Measurements from ENCODE around the gene MAD1L1. TPM values are rescaled to one million over a fixed set of nuclear protein-coding genes. Genes with fewer than 3 reads are reported as not detected.

The MAD1L1 gene
- total RNA-seq, 1 donor from 2014 or later, result 48.4 TPM

DNA sequence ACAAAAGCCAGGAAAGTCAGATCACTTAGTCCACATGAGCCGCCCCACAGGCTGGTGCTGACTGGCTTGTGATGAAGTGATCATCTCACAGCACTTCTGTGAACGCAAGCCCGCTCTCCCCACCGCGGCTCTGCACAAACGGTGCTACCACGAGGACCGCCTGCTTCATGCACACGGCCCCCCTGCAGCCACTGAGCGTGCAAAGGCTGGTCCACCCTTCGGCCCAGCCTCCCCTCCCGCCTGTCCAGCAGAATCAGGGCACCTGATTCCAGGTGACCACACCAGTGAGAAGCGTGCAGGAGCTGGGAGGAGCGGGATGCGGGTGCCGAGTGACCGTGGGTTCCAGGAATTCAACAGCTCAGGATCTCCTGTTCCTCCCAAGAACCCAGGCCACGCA lies 32.2 kb downstream of the MAD1L1 start:
- Histone ChIP-seq H3K36me3 (peaks cover 12% of the 10 kb centered on the region), H3K27ac (no peak overlapping the region), H3K4me3 (no peak overlapping the region), H3K27me3 (no peaks in the 10 kb centered on the region), H3K4me1 (peaks cover 4% of the 10 kb centered on the region), H3K9me3 (no peaks in the 10 kb centered on the region)
- TF ChIP-seq, protein P1, sequence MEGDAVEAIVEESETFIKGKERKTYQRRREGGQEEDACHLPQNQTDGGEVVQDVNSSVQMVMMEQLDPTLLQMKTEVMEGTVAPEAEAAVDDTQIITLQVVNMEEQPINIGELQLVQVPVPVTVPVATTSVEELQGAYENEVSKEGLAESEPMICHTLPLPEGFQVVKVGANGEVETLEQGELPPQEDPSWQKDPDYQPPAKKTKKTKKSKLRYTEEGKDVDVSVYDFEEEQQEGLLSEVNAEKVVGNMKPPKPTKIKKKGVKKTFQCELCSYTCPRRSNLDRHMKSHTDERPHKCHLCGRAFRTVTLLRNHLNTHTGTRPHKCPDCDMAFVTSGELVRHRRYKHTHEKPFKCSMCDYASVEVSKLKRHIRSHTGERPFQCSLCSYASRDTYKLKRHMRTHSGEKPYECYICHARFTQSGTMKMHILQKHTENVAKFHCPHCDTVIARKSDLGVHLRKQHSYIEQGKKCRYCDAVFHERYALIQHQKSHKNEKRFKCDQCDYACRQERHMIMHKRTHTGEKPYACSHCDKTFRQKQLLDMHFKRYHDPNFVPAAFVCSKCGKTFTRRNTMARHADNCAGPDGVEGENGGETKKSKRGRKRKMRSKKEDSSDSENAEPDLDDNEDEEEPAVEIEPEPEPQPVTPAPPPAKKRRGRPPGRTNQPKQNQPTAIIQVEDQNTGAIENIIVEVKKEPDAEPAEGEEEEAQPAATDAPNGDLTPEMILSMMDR (IDR thresholded peaks at IDR 0.05), result no peak
- intact Hi-C loops (cut with DNase I), result no loop called here
- DNase-seq (no peak), ATAC-seq (no peak)

DNA sequence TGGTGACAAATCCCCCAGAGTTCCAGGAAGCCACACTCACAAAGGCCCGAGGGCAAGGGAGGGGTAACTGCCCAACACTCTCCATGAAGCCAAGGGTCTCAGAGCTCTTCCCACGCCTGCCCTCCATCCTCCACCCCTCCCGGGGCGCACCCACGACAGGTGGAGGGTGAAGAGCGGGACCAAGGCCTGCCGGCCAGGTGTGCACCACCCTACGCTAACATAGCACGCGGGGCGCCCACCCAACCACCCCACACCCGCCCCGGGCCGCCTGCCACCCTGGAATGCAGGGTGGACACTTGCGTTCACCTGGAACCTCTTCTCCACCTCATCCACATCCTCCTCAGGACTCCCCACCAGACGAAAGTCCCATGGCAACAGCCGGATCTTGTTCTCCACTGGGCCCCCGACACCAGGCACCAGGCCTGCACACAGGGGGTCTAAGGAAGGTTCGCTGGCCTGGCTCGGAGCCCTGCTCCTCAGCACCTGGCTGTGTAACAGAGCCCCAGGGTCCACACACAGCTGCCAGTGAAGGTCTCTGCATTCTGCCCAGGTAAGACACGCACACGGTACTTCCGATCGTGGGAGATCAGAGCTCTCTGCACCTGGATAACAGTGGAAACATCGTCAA lies 32.7 kb downstream of the MAD1L1 start:
- no peak overlapping the region for H3K4me3 ChIP-seq
- H3K27me3 ChIP-seq, result no peaks in the 10 kb centered on the region
- H3K36me3 ChIP-seq, result peaks cover 12% of the 10 kb centered on the region
- no peak for ATAC-seq
- peaks cover under 1% of the 10 kb centered on the region for H3K4me1 ChIP-seq
- intact Hi-C loops (cut with DNase I), result no loop called here
- peak; percentile 55 for DNase-seq
- H3K27ac ChIP-seq, result no peak overlapping the region
- TF ChIP-seq, protein P1 (IDR thresholded peaks at IDR 0.05), result no peak
- no peaks in the 10 kb centered on the region for H3K9me3 ChIP-seq

DNA sequence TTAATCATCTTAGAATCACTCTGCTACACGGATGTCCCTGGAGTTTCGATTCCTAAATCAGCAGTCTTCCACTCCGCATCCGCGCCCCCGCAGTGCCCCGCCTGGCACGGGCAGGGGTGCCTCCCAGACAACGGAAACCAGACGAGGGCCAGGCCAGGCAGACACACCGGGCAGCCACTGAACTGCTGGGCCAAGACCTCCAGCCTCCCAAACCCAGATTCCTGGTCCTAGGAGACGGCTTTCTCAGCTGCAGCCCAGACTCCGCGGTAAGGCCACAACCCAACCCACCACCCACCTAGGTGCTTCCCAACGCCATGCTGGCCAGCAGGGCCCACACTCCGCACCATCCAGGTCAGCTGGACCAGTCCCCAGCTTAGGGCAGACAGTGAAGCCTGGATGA lies 33.2 kb downstream of the MAD1L1 start:
- H3K36me3 ChIP-seq, result peaks cover 12% of the 10 kb centered on the region
- peak; percentile 48 for DNase-seq
- no peaks in the 10 kb centered on the region for H3K9me3 ChIP-seq
- H3K27ac ChIP-seq, result no peak overlapping the region
- H3K4me3 ChIP-seq, result no peak overlapping the region
- intact Hi-C loops (cut with DNase I), result no loop called here
- no peaks in the 10 kb centered on the region for H3K27me3 ChIP-seq
- TF ChIP-seq, protein P1 (IDR thresholded peaks at IDR 0.05), result no peak
- no peaks in the 10 kb centered on the region for H3K4me1 ChIP-seq
- no peak for ATAC-seq

DNA sequence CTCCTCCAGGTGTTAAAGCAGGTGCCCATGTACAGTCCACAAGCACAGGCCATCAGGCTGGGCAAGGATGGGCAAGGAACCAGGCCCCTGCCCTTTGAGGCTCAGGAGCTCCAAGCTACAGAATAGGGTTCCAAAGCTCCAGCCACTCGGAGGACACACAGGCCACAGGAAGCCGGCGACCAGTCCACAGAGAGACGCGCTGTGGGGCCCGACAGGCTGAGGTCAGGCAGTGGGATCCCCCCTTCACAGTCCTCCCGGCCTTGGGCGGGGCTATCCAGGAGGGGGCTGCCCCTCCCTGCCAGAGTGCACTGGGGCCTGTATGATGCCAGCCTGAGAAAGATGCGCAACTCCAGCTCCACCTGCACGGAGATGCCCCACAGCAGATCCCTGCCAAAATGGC lies 34.0 kb downstream of the MAD1L1 start:
- Histone ChIP-seq H3K9me3 (no peaks in the 10 kb centered on the region), H3K36me3 (peaks cover 12% of the 10 kb centered on the region), H3K4me1 (no peaks in the 10 kb centered on the region), H3K4me3 (no peak overlapping the region), H3K27ac (no peak overlapping the region), H3K27me3 (no peaks in the 10 kb centered on the region)
- TF ChIP-seq, protein P1 (IDR thresholded peaks at IDR 0.05), result no peak
- intact Hi-C loops (cut with DNase I), result no loop called here
- ATAC-seq (no peak), DNase-seq (peak; percentile 60)

DNA sequence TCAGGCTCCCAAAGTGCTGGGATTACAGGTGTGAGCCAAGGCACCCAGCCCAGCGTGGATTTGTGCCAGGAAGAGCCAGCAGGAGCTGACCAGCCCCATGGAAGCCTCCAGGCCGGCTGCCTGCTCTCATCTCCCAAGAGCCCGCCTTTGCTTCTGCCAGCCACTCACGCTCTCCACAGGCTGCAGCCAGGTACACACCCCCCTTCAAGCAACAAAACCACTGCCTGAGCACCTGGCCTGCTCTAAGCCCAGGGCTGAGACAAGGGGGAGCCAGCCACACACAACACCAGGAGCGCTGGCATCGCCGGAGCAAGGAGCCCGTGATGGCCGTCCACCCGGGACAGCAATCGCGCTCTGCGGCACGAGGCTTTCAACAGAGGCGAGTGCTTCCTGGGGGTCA lies 34.5 kb downstream of the MAD1L1 start:
- H3K9me3 ChIP-seq, result no peaks in the 10 kb centered on the region
- TF ChIP-seq, protein P1 (IDR thresholded peaks at IDR 0.05), result no peak
- H3K36me3 ChIP-seq, result peaks cover 12% of the 10 kb centered on the region
- intact Hi-C loops (cut with DNase I), result no loop called here
- DNase-seq (peak; percentile 90), ATAC-seq (peak; percentile 87)
- H3K4me3 ChIP-seq, result no peak overlapping the region
- H3K27ac ChIP-seq, result no peak overlapping the region
- H3K4me1 ChIP-seq, result no peaks in the 10 kb centered on the region
- no peaks in the 10 kb centered on the region for H3K27me3 ChIP-seq

All from upper lobe of right lung (tissue), 1 donor.